ENCODE measurements around the gene SLC16A3. TPM values are rescaled to one million over a fixed set of nuclear protein-coding genes. Genes with fewer than 3 reads are reported as not detected.

The SLC16A3 gene
- total RNA-seq, 1 donor from 2014 or later: 13.0 TPM

DNA sequence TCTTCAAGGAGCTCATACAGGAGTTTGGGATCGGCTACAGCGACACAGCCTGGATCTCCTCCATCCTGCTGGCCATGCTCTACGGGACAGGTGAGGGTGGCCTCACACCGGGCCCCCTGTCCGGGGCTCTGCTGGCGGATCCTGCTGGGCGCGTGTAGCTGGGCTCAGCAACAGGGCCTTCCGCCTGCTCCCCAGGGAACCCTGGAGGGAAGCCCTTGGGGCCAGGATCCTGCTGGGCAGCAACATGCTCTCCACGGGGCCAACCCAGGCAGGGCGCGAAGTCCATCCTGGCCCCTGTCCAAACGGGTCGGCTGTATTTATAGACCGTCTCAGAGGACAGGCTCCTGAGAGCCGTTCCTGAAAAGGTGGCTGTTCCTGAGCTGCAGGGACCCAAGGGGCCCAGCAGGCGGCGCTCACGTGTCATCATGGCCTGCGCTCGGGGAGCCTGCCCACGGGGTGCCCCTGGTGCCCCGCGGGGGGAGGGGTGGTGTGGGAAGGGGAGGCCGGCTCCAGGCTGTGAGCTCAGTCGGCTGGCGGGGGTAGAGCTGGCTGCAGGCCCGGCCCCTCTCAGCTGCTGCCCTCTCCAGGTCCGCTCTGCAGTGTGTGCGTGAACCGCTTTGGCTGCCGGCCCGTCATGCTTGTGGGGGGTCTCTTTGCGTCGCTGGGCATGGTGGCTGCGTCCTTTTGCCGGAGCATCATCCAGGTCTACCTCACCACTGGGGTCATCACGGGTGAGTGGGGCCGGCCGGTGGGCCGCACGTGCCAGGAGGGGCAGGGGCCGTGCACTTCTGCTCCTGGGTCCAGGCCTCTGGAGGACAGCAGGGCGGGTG is 7.5 kb downstream of the SLC16A3 start:
- Histone ChIP-seq H3K9ac (ENCODE audit: low read depth in 1 of 3, low read length in 3 of 3) (peak overlapping the region; percentile 53 to 81 (median 59)), H3K4me1 (ENCODE audit: control insufficient read depth in 3 of 3, insufficient read depth in 3 of 3, low read length in 3 of 3) (peaks cover 87 to 95% (median 92%) of the 10 kb centered on the region in 3 donors), H3K27ac (ENCODE audit: low read depth, low read length) (peak overlapping the region; percentile 36), H3K36me3 (ENCODE audit: control insufficient read depth in 3 of 3, insufficient read depth in 3 of 3, low read length in 3 of 3) (peaks cover 0 to 14% (median 11%) of the 10 kb centered on the region in 3 donors), H3K27me3 (ENCODE audit: control insufficient read depth in 3 of 3, insufficient read depth in 3 of 3, low read length in 3 of 3) (no peaks in the 10 kb centered on the region), H3K9me3 (ENCODE audit: control insufficient read depth in 3 of 3, low read length in 3 of 3) (no peaks in the 10 kb centered on the region), H3K4me3 (ENCODE audit: low read length in 3 of 3) (peak overlapping the region; percentile 48 to 56 (median 49))

DNA sequence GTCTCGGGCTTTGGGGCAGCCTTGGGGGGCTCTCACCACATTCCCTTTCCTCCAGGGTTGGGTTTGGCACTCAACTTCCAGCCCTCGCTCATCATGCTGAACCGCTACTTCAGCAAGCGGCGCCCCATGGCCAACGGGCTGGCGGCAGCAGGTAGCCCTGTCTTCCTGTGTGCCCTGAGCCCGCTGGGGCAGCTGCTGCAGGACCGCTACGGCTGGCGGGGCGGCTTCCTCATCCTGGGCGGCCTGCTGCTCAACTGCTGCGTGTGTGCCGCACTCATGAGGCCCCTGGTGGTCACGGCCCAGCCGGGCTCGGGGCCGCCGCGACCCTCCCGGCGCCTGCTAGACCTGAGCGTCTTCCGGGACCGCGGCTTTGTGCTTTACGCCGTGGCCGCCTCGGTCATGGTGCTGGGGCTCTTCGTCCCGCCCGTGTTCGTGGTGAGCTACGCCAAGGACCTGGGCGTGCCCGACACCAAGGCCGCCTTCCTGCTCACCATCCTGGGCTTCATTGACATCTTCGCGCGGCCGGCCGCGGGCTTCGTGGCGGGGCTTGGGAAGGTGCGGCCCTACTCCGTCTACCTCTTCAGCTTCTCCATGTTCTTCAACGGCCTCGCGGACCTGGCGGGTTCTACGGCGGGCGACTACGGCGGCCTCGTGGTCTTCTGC is 8.4 kb downstream of the SLC16A3 start:
- Histone ChIP-seq H3K9me3 (ENCODE audit: control insufficient read depth in 3 of 3, low read length in 3 of 3) (no peaks in the 10 kb centered on the region), H3K27me3 (ENCODE audit: control insufficient read depth in 3 of 3, insufficient read depth in 3 of 3, low read length in 3 of 3) (no peaks in the 10 kb centered on the region), H3K4me3 (ENCODE audit: low read length in 3 of 3) (peak overlapping the region in 2 of 3 donors; percentile 41 to 56), H3K9ac (ENCODE audit: low read depth in 1 of 3, low read length in 3 of 3) (peak overlapping the region; percentile 6 to 74 (median 47)), H3K4me1 (ENCODE audit: control insufficient read depth in 3 of 3, insufficient read depth in 3 of 3, low read length in 3 of 3) (peaks cover 90 to 96% (median 94%) of the 10 kb centered on the region in 3 donors), H3K36me3 (ENCODE audit: control insufficient read depth in 3 of 3, insufficient read depth in 3 of 3, low read length in 3 of 3) (peaks cover 0 to 14% (median 11%) of the 10 kb centered on the region in 3 donors), H3K27ac (ENCODE audit: low read depth, low read length) (no peak overlapping the region)

DNA sequence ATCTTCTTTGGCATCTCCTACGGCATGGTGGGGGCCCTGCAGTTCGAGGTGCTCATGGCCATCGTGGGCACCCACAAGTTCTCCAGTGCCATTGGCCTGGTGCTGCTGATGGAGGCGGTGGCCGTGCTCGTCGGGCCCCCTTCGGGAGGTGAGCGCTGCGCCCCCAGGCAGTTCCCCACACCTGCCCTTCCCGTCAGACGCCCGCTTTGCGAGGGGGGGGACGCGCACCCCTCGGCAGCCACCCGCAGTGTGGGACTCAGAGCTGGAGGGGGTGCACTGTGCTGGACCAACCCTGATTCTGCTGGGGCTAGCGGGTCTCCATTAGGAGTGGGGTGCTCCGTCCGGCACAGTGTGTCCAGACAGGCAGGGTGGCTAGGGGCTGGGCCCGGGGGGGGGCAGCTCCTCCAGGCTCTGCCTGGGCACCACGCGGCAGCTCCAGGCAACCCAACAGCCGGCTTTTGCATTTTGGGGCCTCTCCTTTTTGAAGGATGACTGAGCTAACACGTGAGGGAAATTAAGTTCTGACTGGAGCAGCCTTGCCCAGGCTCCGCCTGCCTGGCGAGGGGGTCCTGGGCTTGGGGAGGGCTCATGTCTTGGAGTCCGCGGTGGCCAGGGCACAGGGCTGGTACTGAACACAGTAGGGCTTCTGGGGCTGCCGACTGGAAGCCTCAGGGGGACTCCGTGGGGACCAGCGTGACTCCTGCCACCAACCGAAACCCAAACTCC is 9.1 kb downstream of the SLC16A3 start:
- Histone ChIP-seq H3K4me3 (ENCODE audit: low read length in 3 of 3) (peak overlapping the region in 2 of 3 donors; percentile 46 to 64), H3K27me3 (ENCODE audit: control insufficient read depth in 3 of 3, insufficient read depth in 3 of 3, low read length in 3 of 3) (no peaks in the 10 kb centered on the region), H3K36me3 (ENCODE audit: control insufficient read depth in 3 of 3, insufficient read depth in 3 of 3, low read length in 3 of 3) (peaks cover 0 to 14% (median 11%) of the 10 kb centered on the region in 3 donors), H3K9ac (ENCODE audit: low read depth in 1 of 3, low read length in 3 of 3) (peak overlapping the region; percentile 50 to 72 (median 61)), H3K9me3 (ENCODE audit: control insufficient read depth in 3 of 3, low read length in 3 of 3) (no peaks in the 10 kb centered on the region), H3K4me1 (ENCODE audit: control insufficient read depth in 3 of 3, insufficient read depth in 3 of 3, low read length in 3 of 3) (peaks cover 92 to 97% (median 96%) of the 10 kb centered on the region in 3 donors), H3K27ac (ENCODE audit: low read depth, low read length) (peak overlapping the region; percentile 65)

DNA sequence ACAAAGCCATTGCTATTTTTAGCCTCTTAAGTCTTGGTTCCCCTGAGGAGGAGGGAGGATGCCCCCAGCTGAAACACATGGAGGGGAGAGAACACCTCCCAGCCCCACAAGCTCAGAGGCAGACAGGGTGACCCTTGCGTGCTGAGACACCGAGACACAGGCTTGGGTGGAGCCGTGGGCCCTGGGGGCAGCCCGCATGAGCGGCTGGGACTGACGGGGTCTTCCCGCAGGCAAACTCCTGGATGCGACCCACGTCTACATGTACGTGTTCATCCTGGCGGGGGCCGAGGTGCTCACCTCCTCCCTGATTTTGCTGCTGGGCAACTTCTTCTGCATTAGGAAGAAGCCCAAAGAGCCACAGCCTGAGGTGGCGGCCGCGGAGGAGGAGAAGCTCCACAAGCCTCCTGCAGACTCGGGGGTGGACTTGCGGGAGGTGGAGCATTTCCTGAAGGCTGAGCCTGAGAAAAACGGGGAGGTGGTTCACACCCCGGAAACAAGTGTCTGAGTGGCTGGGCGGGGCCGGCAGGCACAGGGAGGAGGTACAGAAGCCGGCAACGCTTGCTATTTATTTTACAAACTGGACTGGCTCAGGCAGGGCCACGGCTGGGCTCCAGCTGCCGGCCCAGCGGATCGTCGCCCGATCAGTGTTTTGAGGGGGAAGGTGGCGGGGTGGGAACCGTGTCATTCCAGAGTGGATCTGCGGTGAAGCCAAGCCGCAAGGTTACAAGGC is 9.8 kb downstream of the SLC16A3 start:
- Histone ChIP-seq H3K27ac (ENCODE audit: low read depth, low read length) (peak overlapping the region; percentile 65), H3K27me3 (ENCODE audit: control insufficient read depth in 3 of 3, insufficient read depth in 3 of 3, low read length in 3 of 3) (no peaks in the 10 kb centered on the region), H3K36me3 (ENCODE audit: control insufficient read depth in 3 of 3, insufficient read depth in 3 of 3, low read length in 3 of 3) (peaks cover 5 to 20% (median 18%) of the 10 kb centered on the region in 3 donors), H3K4me1 (ENCODE audit: control insufficient read depth in 3 of 3, insufficient read depth in 3 of 3, low read length in 3 of 3) (peaks cover 92 to 97% (median 96%) of the 10 kb centered on the region in 3 donors), H3K4me3 (ENCODE audit: low read length in 3 of 3) (peak overlapping the region in 2 of 3 donors; percentile 46 to 64), H3K9ac (ENCODE audit: low read depth in 1 of 3, low read length in 3 of 3) (peak overlapping the region; percentile 50 to 72 (median 61)), H3K9me3 (ENCODE audit: control insufficient read depth in 3 of 3, low read length in 3 of 3) (no peaks in the 10 kb centered on the region)

DNA sequence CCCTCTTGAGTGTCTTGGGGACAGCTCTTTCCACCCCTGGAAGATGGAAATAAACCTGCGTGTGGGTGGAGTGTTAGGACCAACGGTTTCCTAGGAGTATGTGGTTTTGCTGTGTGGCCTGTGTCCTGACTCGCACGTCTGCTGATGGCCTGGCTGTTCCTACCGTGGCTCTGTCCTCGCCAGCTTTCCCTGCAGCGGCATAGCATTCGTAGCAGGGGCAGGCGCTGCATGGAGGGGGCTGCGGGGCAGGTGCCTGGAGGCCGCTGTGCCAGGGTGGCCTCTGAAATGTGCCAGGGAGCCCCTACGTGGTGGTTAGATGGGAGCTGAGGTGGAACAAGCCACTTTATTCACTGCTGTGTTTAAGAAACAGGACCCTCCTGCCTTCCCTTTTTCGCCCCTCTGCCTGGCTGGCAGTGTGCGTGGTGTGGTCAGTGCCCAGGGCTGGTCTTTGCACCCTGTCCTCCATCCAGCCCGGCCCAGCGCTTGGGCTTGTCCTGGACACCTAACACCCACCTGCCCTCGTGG is 10.6 kb downstream of the SLC16A3 start:
- Histone ChIP-seq H3K4me1 (ENCODE audit: control insufficient read depth in 3 of 3, insufficient read depth in 3 of 3, low read length in 3 of 3) (peaks cover 88 to 95% (median 95%) of the 10 kb centered on the region in 3 donors), H3K36me3 (ENCODE audit: control insufficient read depth in 3 of 3, insufficient read depth in 3 of 3, low read length in 3 of 3) (peaks cover 13 to 28% (median 26%) of the 10 kb centered on the region in 3 donors), H3K9ac (ENCODE audit: low read depth in 1 of 3, low read length in 3 of 3) (peak overlapping the region in 2 of 3 donors; percentile 51 to 79), H3K27ac (ENCODE audit: low read depth, low read length) (peak overlapping the region; percentile 70), H3K4me3 (ENCODE audit: low read length in 3 of 3) (no peak overlapping the region), H3K9me3 (ENCODE audit: control insufficient read depth in 3 of 3, low read length in 3 of 3) (no peaks in the 10 kb centered on the region), H3K27me3 (ENCODE audit: control insufficient read depth in 3 of 3, insufficient read depth in 3 of 3, low read length in 3 of 3) (no peaks in the 10 kb centered on the region)

DNA sequence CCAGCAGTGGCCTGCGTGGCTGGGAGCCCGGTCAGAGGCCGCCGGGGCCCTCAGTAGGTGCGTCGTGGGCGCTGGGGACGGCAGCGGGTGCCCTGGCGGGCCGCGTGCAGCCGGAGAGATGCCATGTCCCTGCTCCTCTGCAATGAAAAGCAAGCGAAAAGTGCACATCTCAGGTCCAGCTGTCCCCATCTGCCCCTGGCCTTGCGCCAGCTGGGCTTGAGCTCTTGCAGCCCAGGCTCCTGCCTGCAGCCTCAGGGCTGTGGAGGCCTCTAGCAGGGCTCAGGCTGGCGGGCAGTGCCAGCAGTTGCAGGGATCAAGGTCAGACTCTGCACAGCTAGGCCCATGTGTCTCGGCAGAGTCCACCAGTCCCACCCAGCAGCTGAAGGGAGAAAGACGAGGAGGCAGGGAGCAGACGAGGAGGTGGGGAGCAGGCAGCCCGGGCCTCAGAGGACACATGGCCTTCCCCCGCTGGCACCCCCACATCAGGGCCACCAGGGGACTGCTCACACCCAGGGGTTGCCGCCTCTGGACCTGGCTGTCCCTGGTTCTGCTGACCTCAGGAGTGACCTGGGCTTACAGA is 11.2 kb downstream of the SLC16A3 start:
- H3K9ac ChIP-seq (ENCODE audit: low read depth in 1 of 3, low read length in 3 of 3): peak overlapping the region; percentile 47 to 79 (median 51)
- H3K27me3 ChIP-seq (ENCODE audit: control insufficient read depth in 3 of 3, insufficient read depth in 3 of 3, low read length in 3 of 3): no peaks in the 10 kb centered on the region
- H3K27ac ChIP-seq (ENCODE audit: low read depth, low read length): peak overlapping the region; percentile 70
- H3K4me1 ChIP-seq (ENCODE audit: control insufficient read depth in 3 of 3, insufficient read depth in 3 of 3, low read length in 3 of 3): peaks cover 82 to 90% (median 89%) of the 10 kb centered on the region in 3 donors
- peak overlapping the region in 1 of 3 donors; percentile 35 for H3K4me3 ChIP-seq (ENCODE audit: low read length in 3 of 3)
- H3K36me3 ChIP-seq (ENCODE audit: control insufficient read depth in 3 of 3, insufficient read depth in 3 of 3, low read length in 3 of 3): peaks cover 19 to 34% (median 32%) of the 10 kb centered on the region in 3 donors
- H3K9me3 ChIP-seq (ENCODE audit: control insufficient read depth in 3 of 3, low read length in 3 of 3): no peaks in the 10 kb centered on the region

DNA sequence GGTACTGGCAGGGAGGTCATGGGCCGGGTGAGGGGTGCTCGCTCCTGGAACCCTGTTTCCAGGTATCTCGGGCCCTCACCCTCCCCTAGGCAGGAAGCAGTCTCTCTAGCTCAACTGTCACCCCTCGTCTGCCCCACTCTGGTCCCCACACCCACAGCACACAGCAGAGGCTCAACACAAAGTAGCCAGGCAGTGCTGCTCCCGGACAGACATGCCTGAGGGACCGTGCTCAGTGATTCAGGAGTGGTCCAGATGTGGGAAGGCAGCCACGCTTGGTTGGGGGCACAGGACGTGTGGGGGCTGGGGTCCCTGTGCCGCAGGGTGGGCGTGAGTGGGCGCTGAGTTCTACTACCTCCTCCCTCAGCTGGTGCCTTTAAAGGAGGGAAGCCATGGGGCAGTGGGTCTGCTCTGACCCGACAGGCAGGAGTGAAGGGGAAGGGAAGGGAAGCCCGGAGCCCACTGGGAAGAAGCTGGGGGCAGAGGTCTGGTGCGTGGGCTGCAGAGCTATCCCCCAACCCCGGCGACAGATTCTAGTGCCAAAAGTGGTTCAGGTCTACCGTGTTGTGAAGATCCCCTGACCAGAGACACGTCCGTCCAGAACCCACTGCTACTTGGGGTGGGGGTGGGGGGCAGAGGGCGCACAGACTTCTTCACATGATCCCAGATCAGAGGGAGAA is 11.8 kb downstream of the SLC16A3 start:
- Histone ChIP-seq H3K27ac (ENCODE audit: low read depth, low read length) (peak overlapping the region; percentile 70), H3K4me3 (ENCODE audit: low read length in 3 of 3) (peak overlapping the region in 1 of 3 donors; percentile 22), H3K36me3 (ENCODE audit: control insufficient read depth in 3 of 3, insufficient read depth in 3 of 3, low read length in 3 of 3) (peaks cover 25 to 40% (median 38%) of the 10 kb centered on the region in 3 donors), H3K9me3 (ENCODE audit: control insufficient read depth in 3 of 3, low read length in 3 of 3) (no peaks in the 10 kb centered on the region), H3K27me3 (ENCODE audit: control insufficient read depth in 3 of 3, insufficient read depth in 3 of 3, low read length in 3 of 3) (no peaks in the 10 kb centered on the region), H3K4me1 (ENCODE audit: control insufficient read depth in 3 of 3, insufficient read depth in 3 of 3, low read length in 3 of 3) (peaks cover 80 to 88% (median 86%) of the 10 kb centered on the region in 3 donors), H3K9ac (ENCODE audit: low read depth in 1 of 3, low read length in 3 of 3) (peak overlapping the region; percentile 47 to 79 (median 69))

DNA sequence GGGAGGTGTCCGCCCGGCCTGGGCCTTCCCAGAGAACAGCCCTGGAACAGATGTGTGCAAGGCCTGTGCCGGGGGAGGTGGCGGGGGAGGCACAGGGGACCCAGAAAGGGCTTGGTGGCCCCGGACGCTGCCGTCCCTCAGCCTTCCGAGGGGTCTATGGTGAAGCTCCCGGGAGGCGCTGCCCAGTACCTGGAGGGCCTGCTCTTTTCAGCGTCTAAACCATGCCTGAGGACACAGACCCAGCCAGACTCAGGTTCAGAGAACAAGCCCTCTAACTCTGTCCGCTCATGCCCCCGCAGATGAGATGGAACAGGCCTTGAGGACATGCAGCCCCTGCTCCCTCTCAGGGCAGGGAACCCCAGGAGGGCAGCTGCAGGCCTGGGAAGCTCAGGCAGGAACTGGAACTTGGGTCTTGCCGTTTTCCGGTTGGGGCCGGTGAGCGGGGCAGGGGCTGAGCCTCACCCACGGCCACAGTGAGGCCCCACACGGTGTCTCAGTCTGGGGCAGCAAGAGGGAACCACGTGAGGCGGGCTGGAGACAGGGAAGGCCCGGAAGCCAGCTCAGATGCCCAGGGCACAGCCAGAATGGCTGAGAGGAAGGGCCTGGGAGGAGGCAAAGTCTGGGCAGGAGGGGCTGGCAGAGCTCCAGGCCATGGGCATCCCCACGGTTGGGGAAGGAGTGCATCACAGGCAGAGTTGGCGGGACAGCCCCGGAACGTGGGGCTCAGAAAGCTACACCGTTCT is 12.5 kb downstream of the SLC16A3 start:
- Histone ChIP-seq H3K4me1 (ENCODE audit: control insufficient read depth in 3 of 3, insufficient read depth in 3 of 3, low read length in 3 of 3) (peaks cover 80 to 88% (median 86%) of the 10 kb centered on the region in 3 donors), H3K9ac (ENCODE audit: low read depth in 1 of 3, low read length in 3 of 3) (peak overlapping the region; percentile 47 to 79 (median 69))

More for the DNA sequence above, 12.5 kb downstream of the SLC16A3 start:
- no peaks in the 10 kb centered on the region for H3K9me3 ChIP-seq (ENCODE audit: control insufficient read depth in 3 of 3, low read length in 3 of 3)
- H3K4me3 ChIP-seq (ENCODE audit: low read length in 3 of 3): peak overlapping the region in 2 of 3 donors; percentile 19 to 29
- peak overlapping the region; percentile 70 for H3K27ac ChIP-seq (ENCODE audit: low read depth, low read length)
- H3K36me3 ChIP-seq (ENCODE audit: control insufficient read depth in 3 of 3, insufficient read depth in 3 of 3, low read length in 3 of 3): peaks cover 32 to 47% (median 45%) of the 10 kb centered on the region in 3 donors
- no peaks in the 10 kb centered on the region for H3K27me3 ChIP-seq (ENCODE audit: control insufficient read depth in 3 of 3, insufficient read depth in 3 of 3, low read length in 3 of 3)

Measured in skeletal muscle tissue (tissue), 4 donors.